K562 (cell line): Measurements from ENCODE around the gene CREB5. TPM values are rescaled to one million over a fixed set of nuclear protein-coding genes. Genes with fewer than 3 reads are reported as not detected.

Experiments
- ATAC-seq: fragments of 200-7000 bp; cut with Tn5 transposase; 3 replicates; pipeline ENCODE4 v1.9.1; 2020; ENCODE audit warnings: moderate library complexity
- BruUV-seq: library from RNA; stranded (reverse); fragments of 400-500 nt; replicated peaks from 2 replicates; lab custom pipeline; 2021; lab: Mats Ljungman, UMichigan
- CTCF ChIA-PET: fragments of 300-600 bp; formaldehyde crosslinking; extraction: SDS; loops from one replicate; lab custom pipeline; 2021; ENCODE audit warnings: low intra/inter-chr PET ratio; lab: Yijun Ruan, JAX
- POLR2A ChIA-PET: fragments of 300-600, 350-650 bp; sonication (Branson Sonifier 250); formaldehyde crosslinking; extraction: SDS; loops from one replicate; lab custom pipeline; 2021; ENCODE audit warnings: antibody characterized with exemption, inconsistent platforms; lab: Yijun Ruan, JAX
- DNase-seq, 4 experiments: peaks; one replicate each; pipeline versions ENCODE4 v3.0.0 to v3.0.0-alpha.2; 2011 to 2018; ENCODE audit warnings: low spot score in 3 of 4, mixed read lengths in 3 of 4; ENCODE audit errors: extremely low read depth in 1 of 4
- FAIRE-seq: peaks from 2 replicates; lab custom pipeline; 2011; peaks lifted over from hg19 to GRCh38; lab: Jason Lieb, UNC
- H2AFZ ChIP-seq: 2 replicates; pipeline ENCODE4 v1.6.0; 2011; ENCODE audit warnings: low read depth, low read length, control low read depth, inconsistent platforms
- H3K27ac ChIP-seq: fragments of 200-600 bp; 3 replicates; pipeline ENCODE4 v1.8.0; 2011; ENCODE audit warnings: low read depth, mild to moderate bottlenecking, control low read depth, inconsistent platforms, low read length, moderate library complexity, mixed read lengths; ENCODE audit errors: extremely low read depth
- H3K27me3 ChIP-seq, 2 experiments: fragments of 300-600 bp in 1 of 2; 2 replicates in 1 of 2; 3 replicates in 1 of 2; pipeline versions ENCODE4 v1.6.0 to v1.8.0; 2011; ENCODE audit warnings: inconsistent platforms in 2 of 2, low read length in 2 of 2, mild to moderate bottlenecking in 1 of 2, mixed read lengths in 1 of 2, moderate library complexity in 1 of 2; ENCODE audit not compliant: control insufficient read depth in 2 of 2, insufficient read depth in 2 of 2
- H3K36me3 ChIP-seq: fragments of 300-600 bp; 3 replicates; pipeline ENCODE4 v1.8.0; 2011; ENCODE audit warnings: mild to moderate bottlenecking, low read length, inconsistent platforms; ENCODE audit not compliant: control insufficient read depth, insufficient read depth
- H3K4me1 ChIP-seq, 2 experiments: fragments of 200-600 bp in 1 of 2; replicated peaks in 1 of 2; 2 replicates in 1 of 2; 3 replicates in 1 of 2; pipeline versions ENCODE4 v1.5.1 to v1.8.0; 2011; ENCODE audit warnings: inconsistent platforms in 2 of 2, low read length in 2 of 2, mild to moderate bottlenecking in 1 of 2, mixed read lengths in 1 of 2, moderate library complexity in 1 of 2; ENCODE audit not compliant: control insufficient read depth in 2 of 2, insufficient read depth in 2 of 2
- H3K4me2 ChIP-seq: 2 replicates; pipeline ENCODE4 v1.6.1; 2011; ENCODE audit warnings: low read length, control low read depth, inconsistent platforms, mixed read lengths; ENCODE audit not compliant: insufficient read depth
- H3K4me3 ChIP-seq: fragments of 200-600 bp; sonication (generic), shearing (Covaris generic); 2 replicates; pipeline ENCODE4 v1.5.1; 2016; ENCODE audit warnings: control low read depth, inconsistent platforms
- H3K79me2 ChIP-seq: fragments of 200-600 bp; 3 replicates; pipeline ENCODE4 v1.8.0; 2011; ENCODE audit warnings: low read length, inconsistent platforms; ENCODE audit not compliant: control insufficient read depth, insufficient read depth
- H3K9ac ChIP-seq, 2 experiments: 2 replicates each; pipeline versions ENCODE4 v1.6.0 to v1.6.1; 2011; ENCODE audit warnings: low read depth in 2 of 2, low read length in 2 of 2, control low read depth in 1 of 2, inconsistent platforms in 1 of 2, mild to moderate bottlenecking in 1 of 2, mixed read lengths in 1 of 2; ENCODE audit not compliant: insufficient read depth in 1 of 2
- H3K9me1 ChIP-seq: one replicate; pipeline ENCODE4 v1.6.0; 2011; ENCODE audit warnings: inconsistent platforms, mild to moderate bottlenecking, low read length, moderate library complexity; ENCODE audit not compliant: control insufficient read depth, insufficient read depth
- H3K9me3 ChIP-seq: replicated peaks from 2 replicates; pipeline ENCODE4 v1.5.1; 2011; ENCODE audit warnings: low read depth, low read length, inconsistent platforms; ENCODE audit not compliant: control insufficient read depth, insufficient read depth
- H4K20me1 ChIP-seq: replicated peaks from 2 replicates; pipeline ENCODE4 v1.6.1; 2011; ENCODE audit warnings: low read length, inconsistent platforms, mixed read lengths; ENCODE audit not compliant: control insufficient read depth, insufficient read depth
- CREB5 ChIP-seq: fragments of 250-450 bp; sonication (Bioruptor Pico); IDR thresholded peaks from 2 replicates; pipeline ENCODE4 v1.5.0; 2020; ENCODE audit warnings: mild to moderate bottlenecking
- FOXP4 ChIP-seq: sonication (generic); formaldehyde crosslinking; IDR thresholded peaks from 2 replicates; pipeline ENCODE4 v1.8.0; 2022; ENCODE audit warnings: mild to moderate bottlenecking, missing genetic modification reagents, borderline replicate concordance
- ZNF764 ChIP-seq: fragments of 250-450 bp; sonication (Bioruptor Pico); IDR thresholded peaks from 2 replicates; pipeline ENCODE4 v1.4.0; 2020; ENCODE audit warnings: low read depth, mild to moderate bottlenecking, moderate library complexity
- WGBS: fragments of 100-300 bp; shearing (Covaris generic); methylation state at CpG from one replicate; pipeline ENCODE4 v1.1.6; 2016; ENCODE audit warnings: low coverage, mixed read lengths; ENCODE audit not compliant: insufficient coverage; ENCODE audit errors: missing lambda C conversion rate; 5-methylcytosine and 5-hydroxymethylcytosine counted together
- in situ Hi-C: fragments of 300-500 bp; cut with MboI; formaldehyde crosslinking; loops from 4 replicates; pipeline ENCODE4 v1.15.0; 2018; ENCODE audit warnings: inconsistent platforms, mixed read lengths
- intact Hi-C: fragments of 100-400 bp; cut with micrococcal nuclease; formaldehyde crosslinking; loops from 2 replicates; pipeline ENCODE4 v1.14.2; 2022
- polyA plus RNA-seq, 8 experiments: library from polyadenylated mRNA; depleted of rRNA in 4 of 8; stranded (reverse) in 5 of 8; unstranded in 3 of 8; fragments of >200 nt; fragmentation: Nextera tagmentation in 2 of 8; fragmentation: Illumina TruSeq in 1 of 8; extraction: Ambion mirVana in 2 of 8; extraction: Trizol in 1 of 8; gene quantifications; 2 replicates each; pipeline versions ENCODE4 v1.2.1 to v1.2.3, GENCODE V29; 2011 to 2014; ENCODE audit warnings: inconsistent platforms in 1 of 8, missing spikeins in 1 of 8
- total RNA-seq, 7 experiments: library from RNA; depleted of rRNA in 6 of 7; stranded (reverse); fragments of >200 nt in 6 of 7; fragmentation: Illumina TruSeq in 2 of 7; extraction: Trizol in 2 of 7; gene quantifications; 2 replicates each; pipeline versions ENCODE4 v1.2.1 to v1.2.3, GENCODE V29; 2011 to 2021; ENCODE audit warnings: low replicate concordance in 1 of 7

Gene CREB5
- total and polyA plus RNA-seq, 9 of the 15 experiments (the other 6 are each of a cell fraction or from before 2014, with no cell fraction given) = 0.33 to 6.4 (median 1.8) TPM

DNA sequence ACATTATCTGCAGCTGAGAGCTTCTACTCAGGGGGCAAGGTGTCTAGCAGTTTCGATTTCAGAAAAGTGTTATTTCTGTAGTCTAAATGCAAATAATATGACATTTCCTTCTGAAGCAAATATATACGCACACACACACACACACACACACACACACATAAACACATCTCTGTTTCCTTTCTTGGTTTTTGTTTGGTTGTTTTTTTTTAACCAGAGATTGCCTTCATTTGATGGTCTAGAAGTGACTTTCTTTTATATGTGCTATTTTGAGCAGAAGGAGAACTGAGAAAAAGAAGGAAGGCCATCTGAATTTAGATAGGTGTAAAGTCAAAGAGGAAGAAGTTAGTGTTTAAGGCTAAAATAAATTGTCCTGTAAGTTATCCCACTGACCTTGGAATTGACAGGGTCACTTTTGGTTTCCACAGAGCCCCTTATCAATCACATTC lies 403.6 kb downstream of the CREB5 start:
- intact Hi-C loops = no loop called here
- ChIA-PET POLR2A (no interaction called here), CTCF (no interaction called here)
- WGBS = 9% methylated on average over 2 of the region's 2 CpGs
- Histone ChIP-seq H3K4me3 (no peak overlapping the region), H3K9me1 (no peaks in the 10 kb centered on the region), H3K27me3 (no peaks in the 10 kb centered on the region), H3K36me3 (no peaks in the 10 kb centered on the region), H4K20me1 (no peaks in the 10 kb centered on the region), H2AFZ (no peak overlapping the region), H3K27ac (no peak overlapping the region), H3K79me2 (no peaks in the 10 kb centered on the region), H3K4me2 (no peak overlapping the region), H3K4me1 (no peaks in the 10 kb centered on the region), H3K9ac (no peak overlapping the region), H3K9me3 (no peaks in the 10 kb centered on the region)
- DNase-seq (no peak), ATAC-seq (no peak), FAIRE-seq (no peak)
- TF ChIP-seq FOXP4 (CRISPR knock-in tag) (no peak), ZNF764 (CRISPR knock-in tag) (no peak), CREB5 (CRISPR knock-in tag) (no peak)
- no TSS peak for BruUV-seq
- in situ Hi-C loops = no loop called here
